Effector CD4-positive, alpha-beta T cell (primary cell): Measurements from ENCODE around the gene CERT1.

Experiments
- DNase-seq: peaks from one replicate; pipeline ENCODE4 v3.0.0-alpha.2; 2020

CERT1 gene

DNA sequence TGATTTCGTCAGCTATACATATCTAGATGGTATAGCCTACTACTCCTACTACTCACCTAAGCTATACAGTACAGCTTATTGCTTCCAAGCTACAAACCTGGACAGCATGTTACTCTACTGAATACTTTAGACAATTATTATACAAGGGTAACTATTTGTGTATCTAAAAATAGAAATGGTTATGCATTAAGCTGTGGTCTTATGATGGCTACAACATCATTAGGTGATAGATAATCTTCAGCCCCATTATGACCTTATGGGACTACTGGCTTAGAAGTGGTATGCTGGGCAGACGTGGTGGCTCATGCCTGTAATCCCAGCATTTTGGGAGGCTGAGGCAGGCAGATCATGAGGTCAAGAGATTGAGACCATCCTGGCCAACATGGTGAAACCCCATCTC is 40.2 kb downstream of the CERT1 start:
- no peak for DNase-seq

DNA sequence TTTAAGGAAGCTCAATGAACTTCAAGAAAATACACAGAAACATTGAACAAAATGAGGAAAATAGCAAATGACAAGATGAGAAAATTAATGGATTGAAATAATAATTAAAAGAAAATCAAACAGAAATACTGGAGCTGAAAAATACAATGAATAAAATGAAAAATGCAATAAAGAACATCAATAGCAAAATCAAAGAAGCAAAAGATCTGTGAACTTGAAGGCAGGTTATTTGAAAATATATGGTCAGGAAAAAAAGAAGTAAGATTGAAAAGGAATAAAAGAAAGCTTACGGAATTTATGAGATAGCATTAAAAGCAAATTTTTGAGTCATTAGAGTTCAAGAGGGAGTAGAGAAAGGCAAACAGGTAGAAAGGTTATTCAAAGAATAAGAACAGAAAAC is 42.4 kb downstream of the CERT1 start:
- no peak for DNase-seq

DNA sequence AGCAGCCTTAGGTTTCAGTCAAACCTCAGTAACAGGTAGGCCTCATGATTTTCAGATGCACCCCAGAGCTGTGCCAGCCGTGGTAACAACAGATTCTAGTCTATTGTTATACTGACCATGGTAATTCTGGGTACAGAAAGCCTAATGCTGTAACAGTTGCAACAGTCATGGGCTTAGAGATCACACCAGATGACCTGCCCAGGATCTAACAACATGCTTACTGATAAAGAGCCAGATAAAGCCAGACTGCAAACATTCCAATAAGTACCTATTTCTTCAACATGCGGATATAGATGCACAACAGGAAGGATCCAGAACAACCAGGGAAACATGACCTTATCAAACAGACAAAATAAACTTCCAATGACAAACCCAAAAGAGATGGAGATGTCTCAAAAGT is 42.8 kb downstream of the CERT1 start:
- no peak for DNase-seq

DNA sequence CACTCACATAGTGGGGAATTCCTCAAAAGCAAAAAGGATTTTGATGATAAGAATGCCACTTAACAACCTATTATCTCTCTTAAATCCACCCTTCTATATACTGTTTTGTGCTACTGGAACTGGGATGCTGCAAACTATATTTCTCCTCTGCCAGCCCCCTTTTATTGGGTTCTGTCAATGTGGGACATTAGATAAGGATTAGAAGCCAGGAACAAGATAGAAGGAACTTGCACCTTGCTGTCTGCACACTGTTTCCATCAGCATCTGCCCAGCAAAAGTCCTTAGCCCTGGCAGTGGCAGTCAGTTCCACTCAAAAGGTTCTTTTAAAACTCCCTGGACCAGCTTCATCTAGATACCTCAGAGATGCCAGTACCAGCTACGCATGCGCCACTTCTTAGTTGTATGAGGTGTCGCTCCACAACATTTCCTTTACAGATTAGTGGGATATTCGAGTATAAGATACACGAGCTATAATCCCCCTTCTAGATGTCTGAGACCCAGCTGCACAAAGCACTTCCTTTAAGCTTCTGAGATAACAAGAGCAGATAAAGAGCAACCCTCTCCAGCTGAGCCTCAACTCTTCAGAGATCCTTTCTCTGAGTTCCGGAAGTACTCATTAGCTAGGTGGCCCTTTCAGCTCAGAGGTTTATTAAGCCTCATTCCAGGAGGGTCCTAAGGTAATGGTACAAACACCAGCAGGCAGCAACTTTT is 45.3 kb downstream of the CERT1 start:
- no peak for DNase-seq

DNA sequence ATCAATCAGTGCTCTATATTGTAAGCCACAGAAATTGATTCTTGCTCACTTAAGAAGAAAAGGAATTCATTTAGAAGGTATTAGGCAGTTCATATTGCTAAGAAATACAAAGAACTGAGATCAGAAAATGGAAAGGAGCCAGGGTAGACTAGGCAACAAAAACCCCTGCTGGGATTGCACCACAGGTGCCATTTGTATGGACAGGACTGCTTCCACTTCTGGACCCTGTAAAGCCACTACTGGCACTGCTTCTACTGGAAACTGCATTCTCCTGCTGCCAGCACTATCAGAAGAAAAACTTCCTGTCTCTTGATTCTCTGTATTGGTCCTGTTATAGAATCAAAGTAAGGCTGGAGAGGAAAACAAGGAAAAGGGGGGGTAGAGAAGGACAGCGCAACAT is 45.9 kb downstream of the CERT1 start:
- DNase-seq: no peak

DNA sequence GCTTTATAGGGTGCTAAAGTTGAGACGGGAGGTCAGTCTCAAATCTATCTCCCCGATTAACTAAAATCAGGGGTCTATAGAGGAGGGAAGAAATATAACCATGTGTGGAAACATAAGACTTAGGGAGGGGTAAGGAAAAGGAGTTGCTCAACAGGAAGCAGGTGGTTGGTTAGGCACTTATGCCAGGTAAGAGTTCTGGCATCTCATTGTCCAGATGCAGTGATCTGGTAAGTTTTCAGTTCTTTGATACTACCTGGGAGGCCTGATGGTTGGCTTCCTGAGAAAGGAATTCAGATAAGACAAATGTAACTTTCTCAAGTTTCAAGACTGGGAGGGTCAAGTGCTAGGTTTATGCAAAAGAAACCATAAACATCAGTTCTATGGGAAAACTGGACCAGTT is 47.7 kb downstream of the CERT1 start:
- DNase-seq: no peak

DNA sequence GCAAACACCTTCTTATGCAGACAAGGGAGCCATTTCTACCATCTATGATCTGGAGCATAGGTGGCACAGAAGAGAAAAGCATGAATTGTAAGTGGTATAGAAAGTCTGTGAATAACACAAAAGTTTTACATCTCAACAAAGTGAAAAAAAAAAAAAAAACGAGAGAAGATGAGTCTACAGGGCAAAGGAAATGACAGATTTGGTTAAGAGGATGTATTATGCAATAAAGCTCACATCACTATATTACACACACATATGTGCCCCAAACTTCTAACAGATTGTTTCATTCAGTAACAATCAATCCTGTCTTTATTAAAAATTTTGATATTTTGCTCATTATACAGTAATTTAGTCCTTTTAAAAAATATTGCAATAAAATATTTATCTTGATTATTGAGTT is 49.8 kb downstream of the CERT1 start:
- no peak for DNase-seq

DNA sequence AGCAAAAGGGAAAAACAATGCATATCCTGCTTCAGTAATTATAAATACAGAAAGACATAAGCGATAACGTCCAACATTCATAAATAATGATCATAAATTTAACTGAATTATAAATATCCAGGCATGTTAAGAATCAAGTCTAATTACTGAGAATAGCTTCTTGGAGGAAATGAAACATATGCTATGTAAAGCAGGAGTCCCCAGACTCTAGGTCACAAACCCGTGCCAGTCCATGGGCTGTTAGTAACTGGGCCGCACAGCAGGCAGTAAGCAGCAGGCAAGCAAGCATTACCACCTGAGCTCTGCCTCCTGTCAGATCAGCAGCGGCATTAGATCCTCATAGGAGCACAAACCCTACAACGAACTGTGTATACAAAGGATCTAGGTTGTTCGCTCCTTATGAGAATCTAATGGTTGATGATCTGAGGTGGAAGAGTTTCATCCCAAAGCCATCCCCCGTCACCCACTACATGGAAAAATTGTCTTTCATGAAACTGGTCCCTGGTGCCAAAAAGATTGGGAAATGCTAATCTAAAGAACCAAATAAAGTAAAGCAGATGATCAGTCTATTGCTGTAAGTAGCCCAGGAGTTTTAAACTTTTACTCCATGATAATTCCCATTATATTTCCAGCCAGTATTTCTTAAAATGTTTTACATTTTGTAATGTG is 50.4 kb downstream of the CERT1 start:
- DNase-seq: no peak

DNA sequence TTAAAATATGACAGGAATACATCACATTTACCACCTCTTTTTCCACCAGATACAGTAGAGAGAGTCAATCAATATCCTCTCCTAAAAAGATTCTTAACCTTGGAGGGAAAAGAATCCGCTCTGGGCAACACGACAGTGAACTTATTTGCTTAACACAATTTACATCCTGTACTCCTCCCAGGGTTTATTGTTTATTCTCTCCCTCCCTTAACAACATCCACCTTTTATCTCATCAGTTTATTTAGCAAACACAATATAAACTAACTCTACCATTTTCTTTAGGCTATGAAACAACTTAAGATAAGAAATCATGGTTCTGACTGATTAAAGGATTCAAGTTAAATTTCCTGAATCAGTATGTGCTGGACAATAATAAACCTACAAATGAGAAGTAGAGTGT is 50.9 kb downstream of the CERT1 start:
- no peak for DNase-seq

DNA sequence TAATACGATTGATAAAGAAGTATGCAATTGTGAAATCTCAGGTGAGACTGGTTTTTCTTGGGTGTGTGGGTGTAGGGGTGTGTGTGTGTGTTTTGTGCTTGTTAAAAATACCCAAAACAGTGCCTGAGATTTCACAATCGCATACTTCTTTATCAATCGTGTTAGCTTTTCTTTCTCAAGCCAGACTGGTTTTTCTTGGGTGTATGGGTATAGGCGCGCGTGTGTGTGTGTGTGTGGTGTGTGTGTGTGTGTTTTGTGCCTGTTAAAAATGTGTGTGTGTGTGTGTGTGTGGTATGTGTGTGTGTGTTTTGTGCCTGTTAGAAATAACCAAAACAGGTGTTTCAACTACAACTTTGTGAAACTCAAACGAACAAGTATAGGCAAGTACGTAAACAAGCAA is 53.7 kb downstream of the CERT1 start:
- DNase-seq: no peak

DNA sequence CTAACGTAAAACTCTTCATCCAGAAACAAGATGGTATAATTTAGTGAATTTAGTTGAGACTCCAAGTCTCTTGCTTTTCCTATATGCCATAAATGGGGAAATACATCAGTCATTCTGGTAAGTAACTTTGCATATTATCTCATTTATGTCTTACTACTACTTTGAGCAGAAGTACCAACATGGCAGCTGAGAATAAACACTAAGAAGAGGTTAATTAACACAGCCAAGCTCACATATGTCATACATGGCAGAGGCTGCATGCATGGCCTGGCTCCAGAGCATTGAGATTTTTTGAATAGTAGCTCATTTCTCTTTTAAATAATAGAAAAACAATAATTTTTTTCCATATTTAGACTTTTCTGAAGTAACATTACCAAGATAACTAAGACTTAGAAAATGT is 54.3 kb downstream of the CERT1 start:
- no peak for DNase-seq

DNA sequence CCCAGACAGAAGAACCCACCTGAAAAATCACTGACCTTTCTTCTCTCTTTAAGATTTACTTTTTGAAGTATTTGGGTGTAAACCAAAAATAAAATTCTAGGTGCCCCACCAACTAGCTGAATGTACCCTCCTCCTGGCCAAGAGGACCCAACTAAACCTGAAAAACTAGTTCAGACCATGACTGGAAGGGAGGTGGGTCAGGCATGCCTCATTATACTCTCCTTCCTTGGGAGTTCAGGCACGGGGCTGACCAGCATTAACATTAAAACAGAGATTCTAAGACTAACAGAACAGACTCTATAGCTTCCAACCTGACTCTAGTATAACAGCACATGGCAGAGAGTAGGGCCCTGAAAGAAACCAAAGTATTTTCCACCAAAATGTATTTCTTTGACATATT is 61.4 kb downstream of the CERT1 start:
- DNase-seq: no peak

DNA sequence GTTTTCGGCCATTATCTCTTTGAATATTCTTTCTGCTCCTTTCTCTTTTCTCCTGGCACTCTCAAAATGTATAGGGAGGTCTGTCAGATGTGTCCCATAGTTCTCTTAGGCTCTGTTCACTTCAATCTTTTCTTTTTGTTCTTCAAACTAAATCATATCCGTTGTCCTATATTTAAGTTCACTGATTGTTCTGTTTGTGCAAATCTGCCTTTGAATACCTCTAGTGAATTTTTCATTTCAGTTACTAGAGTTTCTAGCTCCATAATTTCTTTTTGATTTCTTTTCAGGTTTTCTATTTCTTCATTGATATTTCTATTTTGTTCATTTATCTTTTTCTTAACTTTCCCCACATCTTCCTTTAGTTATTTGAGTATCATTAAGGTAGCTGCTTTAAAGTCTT is 65.4 kb downstream of the CERT1 start:
- DNase-seq: no peak

DNA sequence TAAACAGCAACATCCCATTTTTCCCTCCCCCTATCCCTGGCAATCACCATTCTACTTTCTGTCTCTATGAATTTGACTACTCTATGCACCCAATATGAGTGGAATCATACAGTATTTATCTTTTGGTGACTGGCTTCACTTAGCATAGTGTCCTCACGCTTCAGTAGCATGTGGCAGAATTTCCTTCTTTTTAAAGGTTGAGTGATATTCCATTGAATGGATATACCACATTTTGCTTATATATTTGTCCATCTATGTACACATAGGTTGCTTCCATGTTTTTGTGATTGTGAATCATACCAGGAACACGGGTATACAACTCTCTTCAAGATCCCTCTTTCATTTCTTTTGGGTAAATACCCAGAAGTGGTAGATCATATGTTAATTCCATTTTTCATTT is 69.9 kb downstream of the CERT1 start:
- DNase-seq: no peak

DNA sequence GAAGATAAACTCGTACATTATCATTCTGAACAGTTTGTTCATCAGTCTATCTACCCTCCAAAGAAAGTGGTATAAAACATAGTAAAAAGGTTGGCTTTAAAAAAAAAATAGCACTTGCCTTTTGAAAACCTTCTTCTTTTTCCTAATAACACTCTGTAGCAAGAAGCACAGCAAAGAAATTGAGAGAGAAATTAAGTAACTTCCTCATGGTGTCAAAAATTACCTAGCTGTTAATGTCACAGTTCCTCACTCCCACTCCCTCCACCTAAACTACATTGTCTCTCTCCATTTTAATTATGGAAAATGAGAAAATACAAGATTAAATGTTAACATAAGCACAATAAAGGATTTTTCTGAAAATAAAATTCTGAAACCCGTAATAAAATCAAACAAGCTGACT is 72.2 kb downstream of the CERT1 start:
- DNase-seq: no peak

DNA sequence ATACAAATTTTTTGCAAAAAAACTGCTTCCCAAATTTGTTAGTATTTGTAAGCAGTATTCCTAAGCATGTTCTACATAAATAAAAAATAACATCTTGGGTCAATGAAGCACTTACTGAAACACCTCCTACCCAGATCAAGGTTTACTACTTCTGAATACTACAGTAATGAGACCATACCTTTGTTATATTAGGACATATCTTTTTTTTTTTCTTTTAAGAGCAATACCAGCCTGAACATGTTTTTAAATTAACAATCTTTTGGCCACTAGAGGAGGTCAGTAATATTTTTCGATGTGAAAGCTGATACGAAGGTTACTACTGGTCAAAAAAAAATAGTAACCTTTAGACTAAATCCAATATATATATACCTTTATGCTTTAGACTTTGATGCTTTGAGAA is 72.7 kb downstream of the CERT1 start:
- DNase-seq: no peak

DNA sequence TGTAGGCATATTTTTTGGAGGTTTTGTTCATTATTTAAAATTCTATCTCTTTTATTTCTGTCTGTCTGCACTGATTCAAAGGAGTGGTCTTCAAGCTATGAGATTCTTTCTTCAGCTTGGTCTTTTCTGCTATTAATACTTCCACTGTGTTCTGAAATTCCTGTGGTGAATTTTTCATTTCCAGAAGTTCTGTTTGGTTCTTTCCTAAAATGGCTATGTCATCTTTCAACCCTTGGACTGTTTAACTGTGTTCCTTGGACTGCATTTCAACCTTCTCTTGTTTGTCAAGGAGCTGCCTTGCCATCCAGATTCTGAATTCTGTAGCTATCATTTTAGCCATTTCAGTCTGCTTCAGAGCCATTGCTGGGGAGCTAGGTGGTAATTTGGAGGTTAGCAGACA is 76.3 kb downstream of the CERT1 start:
- DNase-seq: no peak

DNA sequence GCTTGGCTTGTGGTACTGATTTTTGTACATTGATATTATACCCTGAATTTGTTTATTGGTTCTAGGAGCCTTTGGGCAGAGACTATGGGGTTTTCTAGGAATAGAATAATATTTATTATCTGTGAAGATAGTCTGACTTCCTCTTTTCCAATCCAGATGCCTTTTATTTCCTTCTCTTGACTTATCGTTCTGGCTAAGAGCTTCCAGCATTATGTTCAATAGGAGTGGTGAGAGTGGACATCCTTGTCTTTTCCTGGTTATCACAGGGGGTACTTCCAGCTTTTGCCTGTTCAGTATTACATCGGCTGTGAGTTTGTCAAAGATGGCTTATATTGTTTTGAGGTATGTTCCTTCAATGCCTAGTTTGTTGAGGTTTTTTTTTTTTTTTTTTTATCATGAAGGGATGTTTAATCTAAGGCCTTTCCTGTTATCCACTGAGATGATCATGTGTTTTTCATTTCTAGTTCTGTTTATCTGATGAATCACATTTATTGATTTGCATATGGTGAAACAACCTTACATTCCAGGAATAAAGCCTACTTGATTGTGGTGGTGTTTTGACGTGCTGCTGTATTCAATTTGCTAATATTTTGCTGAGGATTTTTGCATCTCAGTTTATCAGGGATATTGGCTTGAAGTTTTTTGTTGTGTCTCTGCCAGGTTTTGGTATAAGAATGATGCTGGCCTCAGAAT is 77.5 kb downstream of the CERT1 start:
- DNase-seq: no peak

DNA sequence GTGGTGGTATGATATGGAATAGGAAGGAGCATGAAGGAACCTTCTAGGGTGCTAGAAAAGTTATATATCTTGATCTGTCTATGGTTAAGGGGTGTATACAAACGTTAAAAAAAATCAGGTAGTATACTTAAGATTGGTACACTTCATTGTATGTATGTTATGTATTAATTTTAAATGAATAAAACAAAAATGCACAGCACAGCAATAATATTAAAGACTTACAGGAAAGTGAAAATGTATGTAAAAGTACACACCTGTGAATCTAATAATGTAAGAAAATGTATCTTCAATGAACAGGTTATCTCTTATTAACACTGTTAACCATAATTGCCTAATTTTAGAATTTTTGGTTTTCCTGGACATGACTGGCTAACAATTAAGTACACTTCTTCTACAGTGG is 97.2 kb downstream of the CERT1 start:
- no peak for DNase-seq

DNA sequence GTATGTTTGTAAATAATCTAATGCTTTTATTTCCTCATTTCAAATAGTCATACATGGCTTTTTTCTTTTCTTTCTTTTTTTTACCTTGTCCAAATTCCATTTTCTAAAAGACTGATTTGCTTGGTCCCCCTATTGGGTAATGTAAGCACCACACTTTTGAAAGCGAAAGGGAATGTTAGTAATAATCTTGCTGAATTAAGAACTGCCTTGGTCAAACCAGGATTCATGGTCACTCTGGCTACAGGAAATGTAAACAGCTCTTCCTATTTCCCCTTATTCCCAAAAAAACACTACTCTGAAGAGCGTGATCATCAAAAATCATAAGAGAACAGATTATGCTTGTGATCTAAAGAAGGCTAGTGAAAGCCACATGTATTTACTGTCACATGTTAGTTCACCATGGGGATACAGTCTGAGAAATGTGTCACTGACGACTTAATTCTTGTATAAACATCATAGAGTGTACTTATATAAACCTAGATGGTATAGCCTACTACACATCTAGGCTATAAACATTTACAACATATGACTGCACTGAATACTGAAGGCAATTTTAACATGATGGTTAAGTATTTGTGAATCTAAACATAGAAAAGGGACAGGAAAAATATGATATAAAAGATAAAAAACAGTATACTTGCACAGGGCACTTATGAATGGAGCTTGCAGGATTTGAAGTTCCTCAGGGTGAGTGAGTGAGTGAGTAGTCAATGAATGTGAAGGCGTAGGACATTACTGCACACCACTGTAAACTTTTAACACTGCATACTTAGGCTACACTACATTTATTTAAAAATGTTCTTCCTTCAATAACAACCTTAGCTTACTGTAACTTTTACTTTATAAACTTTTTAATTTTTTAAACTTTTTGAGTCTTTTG is 99.1 kb downstream of the CERT1 start:
- DNase-seq: no peak

DNA sequence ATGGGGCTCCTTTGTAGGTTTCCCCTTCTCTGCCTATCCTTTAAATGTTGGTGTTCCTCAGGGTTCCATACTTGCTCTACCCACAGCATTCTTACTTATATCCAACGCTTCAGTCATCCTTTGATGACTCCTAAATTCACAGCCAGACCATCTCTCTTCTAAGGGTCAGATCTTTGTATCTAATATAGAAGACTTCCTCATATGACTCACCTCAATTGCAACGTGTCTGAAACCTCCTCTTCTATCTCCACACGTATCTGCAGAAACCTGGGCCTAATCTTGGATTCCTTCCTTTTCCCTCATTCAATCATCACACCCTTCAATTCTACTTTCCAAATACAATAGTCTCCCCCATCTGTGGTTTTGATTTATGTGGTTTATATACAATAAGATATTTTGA is 106.1 kb downstream of the CERT1 start:
- DNase-seq: no peak

DNA sequence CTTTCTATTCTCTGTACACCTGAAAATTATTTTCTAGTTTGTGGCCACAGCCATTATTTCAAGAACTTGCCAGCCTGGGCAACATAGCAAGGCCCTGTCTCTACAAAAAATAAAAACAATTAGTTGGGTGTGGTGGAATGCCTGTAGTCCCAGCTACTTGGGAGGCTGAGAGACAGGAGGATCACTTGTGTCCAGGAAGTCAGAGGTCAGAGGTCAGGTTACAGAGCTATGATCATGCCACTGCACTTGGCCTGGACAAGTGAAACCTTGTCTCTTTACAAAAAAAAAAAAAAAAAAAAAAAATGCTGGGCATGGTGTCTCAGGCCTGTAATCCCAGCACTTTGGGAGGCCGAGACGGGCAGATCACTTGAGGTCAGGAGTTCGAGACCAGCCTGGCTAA is 116.2 kb downstream of the CERT1 start:
- no peak for DNase-seq

DNA sequence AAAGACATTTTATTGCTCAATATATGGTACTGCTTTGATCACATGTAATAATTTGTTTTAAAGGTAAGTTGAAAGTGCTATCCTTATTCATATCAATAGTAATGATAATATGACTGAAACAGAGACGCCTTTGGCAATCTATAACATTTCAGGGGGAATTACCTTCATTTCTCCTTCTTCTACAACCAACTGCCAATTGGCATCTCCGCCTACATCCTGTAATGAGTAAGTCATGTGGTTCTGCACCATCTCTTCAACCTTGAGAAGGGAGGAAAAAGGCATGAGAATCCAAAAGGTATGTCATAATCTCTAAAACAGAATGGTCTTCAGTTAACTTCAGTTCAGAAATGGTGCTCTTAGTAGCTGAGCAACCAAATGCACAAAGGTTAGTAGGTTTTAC is 122.0 kb downstream of the CERT1 start:
- DNase-seq: no peak
